UCSD-AML1 (cell line): ENCODE data around the gene MAP2K3.
"Not testable (repeated sequence)": the region's sequence is repeated elsewhere in the genome, so short reads cannot be mapped to it uniquely, and the experiment has no call there.

Experiments
- DNase-seq: peaks from one replicate; lab custom pipeline; 2025; ENCODE audit not compliant: unreplicated experiment; lab: John Stamatoyannopoulos, UW

The MAP2K3 gene

DNA sequence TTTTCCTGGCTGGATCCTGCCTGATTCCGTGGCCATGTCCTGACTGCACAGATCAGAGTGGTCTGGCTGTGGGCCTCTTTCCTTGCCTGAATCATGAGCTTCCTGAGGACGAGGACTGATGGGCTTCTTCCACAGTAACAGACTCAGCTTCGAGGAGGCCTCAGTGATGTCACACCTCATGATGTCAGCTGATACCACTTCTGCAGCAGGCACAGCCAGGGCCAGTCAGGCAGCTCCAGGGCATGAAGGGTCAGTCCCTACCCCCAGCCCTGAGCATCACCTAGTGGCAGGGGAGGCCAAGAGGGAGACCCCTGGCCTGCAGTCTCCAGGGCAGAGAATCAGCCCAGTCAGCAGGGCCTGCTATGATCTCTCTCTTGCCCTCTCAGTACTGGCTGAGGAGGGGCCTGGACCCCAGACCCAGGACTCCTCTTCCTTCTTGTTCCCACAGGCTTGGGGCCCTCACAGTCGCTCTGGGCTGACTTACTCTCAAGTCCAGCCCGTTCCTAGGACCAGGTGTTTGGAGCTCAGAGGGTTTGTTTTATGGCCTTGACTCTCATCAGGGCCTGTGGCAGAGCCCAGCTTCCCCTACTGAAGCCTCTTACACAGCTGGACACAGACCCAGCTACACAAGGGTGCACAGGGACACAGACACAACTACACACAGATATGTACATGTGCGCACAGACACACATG lies 65.0 kb downstream of the MAP2K3 start:
- not testable (repeated sequence) for DNase-seq

DNA sequence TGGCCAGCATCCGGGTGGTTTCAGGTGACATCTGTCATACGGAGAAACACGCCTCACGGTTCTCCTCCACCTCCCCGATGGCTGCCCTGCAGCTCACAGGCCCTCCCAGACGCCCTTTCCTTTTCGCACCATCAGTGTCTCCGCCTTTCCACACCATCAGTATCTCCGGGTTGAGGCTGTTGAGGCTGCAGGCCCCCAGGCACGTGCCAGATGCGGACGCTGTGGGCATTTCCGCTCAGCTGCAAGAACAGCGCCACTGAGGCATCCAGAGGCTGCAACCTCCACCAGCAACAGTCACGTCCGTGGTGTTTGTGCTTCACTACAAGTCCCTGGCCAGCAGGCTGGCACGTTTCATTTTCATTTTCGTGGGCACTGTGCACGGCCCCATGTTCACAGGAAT lies 66.0 kb downstream of the MAP2K3 start:
- not testable (repeated sequence) for DNase-seq

DNA sequence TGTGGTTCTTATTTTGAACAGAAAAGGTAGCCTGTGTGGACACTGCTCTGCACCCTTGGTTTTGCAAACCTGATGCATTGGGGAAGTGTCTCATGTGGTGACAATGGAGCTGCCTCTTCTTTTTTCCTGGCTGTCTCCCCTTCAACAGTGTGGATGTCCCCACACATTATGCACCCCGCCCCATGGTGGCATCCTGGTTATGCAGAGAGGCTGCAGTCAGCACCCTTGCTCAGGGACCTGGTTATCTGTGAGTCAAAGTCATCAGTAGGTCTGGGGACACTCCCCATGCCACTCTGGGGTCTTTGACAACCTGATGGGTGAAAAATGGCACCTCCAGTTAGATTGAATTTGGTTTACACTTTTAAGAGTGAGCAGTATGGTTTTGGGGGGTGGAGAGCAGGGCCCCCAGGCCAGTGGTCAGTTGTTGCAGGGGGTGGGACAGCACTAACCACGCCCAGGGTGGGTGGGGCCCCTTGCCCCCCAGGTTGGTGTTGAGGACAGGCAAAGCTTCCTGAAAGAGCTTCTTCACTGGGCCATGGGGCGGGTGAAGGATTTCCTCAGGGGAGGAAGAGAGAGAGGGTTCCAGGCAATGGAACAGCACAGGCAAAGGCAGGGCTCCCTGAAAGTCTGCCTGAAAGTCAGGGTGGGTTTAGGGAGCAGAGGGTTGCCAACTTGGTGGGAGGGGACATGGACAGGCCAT lies 67.0 kb downstream of the MAP2K3 start:
- no peak for DNase-seq

DNA sequence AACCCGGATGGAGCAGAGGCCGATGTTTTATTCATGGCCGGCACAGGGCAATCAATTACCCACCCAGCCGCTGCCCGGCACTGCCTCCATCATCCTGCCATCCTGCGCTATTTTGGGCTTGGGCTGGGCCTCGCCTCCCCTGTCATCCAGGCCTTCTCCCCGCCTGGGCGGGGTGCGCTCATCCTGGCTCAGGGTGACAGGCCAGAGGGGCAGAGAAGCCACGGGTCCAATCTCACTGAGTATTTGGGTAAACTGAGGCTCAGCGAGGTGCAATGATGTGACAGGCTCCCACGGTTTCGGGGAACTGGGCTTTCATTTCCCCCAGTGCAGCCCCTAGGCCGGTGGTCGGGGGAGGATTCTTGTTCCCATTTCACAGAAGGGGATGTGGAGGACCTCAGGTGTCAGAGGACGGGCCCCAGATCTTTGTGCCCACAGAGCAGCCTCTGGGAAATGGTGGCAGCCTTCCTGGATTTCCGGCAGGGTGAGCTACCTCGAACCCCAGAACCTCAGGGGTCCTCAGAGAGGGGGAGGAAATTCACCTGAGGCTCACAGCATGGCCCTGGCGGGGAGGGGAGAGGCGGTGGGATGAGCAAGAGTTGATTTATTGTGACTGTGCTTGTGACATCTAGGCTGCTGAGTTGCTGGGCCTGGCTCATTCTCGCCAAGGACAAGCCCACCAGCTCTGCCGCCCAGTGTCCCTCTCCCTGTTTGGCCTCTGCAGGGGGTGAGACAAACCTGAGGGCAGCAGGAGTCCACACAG lies 67.9 kb downstream of the MAP2K3 start:
- no peak for DNase-seq

DNA sequence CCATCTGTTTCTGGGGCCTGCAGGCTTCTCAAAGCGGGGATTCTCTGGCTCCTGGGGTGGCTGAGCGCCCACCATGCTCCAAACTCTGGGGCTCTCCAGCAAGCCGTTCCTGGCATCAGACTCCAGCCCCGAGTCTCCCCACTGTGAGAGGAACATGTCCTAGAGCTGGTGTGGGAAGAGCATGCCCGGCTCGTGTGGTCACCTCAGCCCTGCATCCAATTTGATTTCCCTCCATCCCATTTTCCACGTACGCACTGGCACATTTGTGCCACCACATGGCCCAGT lies 68.4 kb downstream of the MAP2K3 start:
- DNase-seq, result no peak

DNA sequence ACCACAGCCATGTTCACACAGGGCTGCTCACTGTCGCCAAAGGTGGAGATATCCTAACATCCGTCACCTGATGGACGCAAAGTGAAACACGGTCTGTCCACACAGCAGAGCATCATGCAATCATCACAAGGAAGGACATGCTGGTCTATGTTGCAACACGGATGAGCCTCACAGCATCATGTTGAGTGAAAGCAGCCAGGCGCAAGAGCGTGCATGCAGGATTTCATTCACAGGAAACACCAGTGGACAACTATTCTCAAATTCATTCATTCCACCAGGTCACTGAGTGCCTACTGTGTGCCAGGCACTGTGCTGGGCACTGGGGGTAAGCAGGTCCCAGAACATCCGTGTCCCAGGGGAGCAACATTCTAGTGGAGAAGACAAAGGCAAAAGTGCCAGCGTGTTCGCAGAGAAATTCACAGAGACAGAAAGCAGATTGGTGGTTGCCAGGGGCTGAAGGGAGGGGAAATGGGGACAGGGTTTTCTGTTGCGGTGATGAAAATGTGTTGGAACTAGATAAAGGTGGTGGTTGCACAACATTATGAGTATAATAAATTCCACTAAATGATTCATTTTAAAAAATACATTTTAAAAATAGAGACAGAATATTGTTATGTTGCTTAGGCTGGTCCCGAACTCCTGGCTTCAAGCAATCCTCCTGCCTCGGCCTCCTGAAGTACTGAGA lies 69.0 kb downstream of the MAP2K3 start:
- DNase-seq, result no peak

DNA sequence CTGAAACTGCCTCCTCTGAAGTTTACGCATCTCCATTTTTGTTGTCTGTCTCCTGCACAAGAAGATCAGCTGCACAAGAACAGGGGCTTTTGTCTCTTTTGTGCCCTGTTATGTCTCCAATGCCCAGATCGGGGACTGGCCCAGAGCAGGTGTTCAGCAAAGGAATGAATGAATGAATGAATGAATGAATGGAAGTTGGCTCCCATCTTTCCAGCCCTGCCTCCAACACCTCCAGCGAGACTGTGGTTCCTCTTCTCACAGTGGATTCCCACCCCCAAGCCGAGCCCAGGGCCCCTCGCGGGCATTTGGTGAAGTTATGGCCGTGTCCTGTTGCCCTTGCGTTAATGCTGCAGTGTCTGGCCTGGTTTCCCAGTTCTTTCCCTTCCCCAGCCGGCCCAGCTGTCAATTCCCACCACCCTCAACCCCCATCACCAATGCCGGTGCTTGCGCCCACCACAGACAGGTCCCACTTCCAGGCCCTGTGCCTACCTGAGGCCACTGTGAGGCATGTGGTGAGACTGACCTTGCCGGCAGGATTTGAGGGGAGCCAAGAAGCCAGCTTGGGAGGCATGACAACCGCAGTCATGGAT lies 70.4 kb downstream of the MAP2K3 start:
- DNase-seq, result no peak

DNA sequence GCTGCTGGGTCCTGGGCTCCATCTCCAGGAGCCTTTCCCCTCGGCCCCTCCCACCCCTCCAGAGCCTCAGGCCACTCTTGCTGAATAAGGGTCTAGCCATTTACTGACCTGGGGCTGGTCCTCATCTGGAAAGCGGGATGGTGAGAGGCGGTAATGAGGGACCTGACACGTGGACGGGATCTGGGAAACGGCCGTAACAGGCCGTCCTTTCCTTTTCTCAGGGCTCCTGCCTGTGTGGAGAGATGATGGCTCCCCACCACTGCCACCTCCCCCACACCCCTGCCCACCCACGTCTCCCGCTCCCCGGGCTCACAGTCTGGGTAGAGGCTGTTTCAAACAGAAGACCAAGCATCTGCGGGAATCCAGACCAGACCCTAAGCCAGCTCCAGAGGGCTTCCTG lies 71.1 kb downstream of the MAP2K3 start:
- no peak for DNase-seq

DNA sequence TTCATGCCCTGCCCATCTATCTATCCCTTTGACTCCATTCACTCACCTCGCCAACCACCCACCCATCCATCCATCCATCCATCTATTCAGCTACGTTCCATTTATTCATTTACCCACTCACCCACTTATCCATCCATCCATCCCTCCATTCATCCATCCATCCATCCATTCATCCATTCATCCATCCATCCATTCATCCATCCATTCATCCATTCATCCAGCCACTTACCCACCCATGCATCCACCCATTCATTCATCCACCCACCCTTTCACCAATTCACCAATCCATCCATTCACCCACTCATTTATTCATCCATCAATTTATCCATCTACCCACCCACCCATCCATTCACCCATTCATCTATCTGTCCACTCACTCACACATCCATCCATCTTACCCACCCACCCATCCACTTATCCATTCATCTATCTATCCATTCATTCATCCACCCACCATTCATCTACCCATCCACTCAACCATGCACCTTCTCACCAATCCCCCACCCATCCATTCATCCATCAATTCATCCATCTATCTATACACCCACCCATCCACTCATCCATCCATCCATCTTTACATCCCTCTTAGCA lies 72.1 kb downstream of the MAP2K3 start:
- no peak for DNase-seq

DNA sequence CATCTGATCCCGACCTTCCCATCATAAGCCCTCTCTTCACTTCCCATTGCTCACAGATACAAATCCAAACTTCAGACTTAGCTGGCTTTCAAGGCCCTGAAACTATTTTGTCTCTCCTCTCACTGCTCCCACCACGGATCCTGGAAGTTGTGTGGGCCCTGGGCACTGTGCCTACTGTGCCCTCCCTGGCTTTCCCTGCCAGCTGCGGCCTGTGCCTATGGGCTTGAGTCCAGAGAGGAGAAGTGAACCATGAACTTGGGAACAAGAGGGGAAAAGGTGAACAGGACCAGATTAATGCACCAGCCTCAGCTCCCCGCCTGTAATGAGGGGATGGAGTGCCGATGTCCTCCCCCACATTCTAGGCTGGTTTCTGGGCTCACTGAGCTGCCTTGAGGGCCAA lies 72.8 kb downstream of the MAP2K3 start:
- no peak for DNase-seq

DNA sequence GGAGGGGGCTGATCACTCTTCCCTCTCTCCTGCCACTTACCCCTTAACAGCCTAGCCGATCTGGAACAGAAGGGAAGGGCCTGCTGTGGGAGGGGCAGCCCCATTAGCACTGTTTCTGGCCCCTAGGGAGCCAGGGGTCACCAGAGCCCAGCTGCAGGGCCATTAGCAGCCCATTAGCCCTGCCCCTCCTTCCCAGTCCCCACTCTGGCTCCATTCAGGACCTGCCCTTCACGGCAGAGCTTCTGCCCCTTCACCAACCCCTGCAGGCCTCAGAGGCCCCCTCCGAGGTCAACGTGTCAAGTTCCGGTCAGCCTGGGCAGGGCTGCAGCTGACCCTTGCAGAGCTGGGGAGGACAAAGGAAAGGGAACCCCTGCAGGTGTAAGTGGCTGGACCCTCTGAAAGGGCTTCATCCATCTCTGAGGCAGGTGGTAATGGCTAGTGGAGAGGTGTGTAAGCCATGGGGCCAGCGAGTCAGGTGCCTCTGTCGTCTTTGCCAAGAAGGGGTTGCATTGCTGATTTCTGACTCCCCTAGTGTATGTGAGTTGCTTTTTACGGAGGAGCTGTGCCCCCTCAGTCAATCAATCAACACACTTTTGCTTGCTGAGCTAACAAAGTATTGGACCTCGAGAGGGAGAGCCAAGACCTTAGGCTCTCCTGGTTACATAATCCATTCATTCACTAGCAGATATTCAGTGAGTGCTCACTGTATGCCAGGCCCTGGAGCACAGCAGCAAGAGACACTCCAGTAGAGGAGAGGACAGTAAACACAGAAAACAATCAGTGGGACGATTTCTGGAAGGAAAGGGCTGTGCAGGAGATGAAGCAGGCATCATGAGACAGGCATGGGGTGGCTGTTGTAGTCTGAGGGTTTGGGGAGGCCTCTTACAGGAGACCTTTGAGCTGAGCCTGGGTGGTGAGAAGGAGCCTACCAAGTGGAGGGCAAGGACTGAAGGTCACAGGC lies 73.5 kb downstream of the MAP2K3 start:
- no peak for DNase-seq

DNA sequence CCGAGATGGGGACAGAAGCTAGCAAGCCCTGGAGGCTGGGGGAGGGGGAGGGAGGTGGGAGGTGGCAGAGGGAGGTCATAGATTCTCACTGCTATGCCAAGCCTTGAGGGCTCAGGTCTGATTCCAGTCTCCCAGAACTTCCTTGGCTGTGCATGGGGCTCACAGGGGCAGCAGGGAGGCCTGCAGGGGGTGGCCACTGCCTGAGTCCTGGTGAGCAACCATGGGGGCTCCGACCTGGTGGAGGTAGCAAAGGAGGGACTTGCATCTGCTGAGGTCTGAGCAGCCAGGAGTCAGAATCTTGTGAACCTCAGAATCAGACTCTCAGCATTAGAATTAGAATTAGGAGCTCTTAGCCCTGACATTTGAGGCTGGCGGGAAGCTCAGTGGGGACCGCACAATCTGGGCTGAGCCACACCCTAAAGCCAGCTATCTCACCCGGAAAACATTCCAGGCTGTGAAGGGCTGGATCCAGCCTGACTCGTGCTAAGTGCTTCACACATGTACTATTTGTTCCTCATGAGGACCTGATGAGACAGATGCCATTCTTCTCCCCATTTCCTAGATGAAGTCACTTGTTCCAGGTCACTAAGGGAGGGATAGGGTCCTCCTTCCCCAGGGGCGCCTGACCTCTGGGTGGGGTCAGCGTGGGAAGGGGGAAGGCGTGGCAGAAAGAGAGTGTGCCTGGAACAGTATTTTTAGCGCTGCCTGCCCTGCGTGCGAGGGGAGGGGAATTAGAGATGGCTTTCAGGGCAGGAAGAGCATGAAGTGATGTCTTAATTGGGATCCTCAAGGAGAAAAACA lies 74.4 kb downstream of the MAP2K3 start:
- DNase-seq, result no peak

DNA sequence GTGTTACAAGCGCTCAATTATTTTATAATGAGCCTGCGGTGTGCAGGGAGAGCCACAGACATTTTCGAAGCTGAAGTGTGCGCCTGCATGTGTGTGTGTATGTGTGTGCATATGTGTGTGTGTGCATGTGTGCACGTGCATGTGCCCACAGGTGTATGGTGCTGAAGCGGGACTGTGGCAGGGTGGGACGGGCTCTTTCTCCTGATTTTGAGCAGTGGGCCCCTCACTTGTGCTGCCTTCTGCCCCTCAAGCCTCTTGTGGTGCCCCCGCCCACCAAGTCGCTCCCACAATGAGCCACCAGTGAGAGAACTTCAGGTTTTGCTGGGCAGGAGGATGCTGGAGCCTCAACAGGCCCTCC lies 75.0 kb downstream of the MAP2K3 start:
- no peak for DNase-seq

DNA sequence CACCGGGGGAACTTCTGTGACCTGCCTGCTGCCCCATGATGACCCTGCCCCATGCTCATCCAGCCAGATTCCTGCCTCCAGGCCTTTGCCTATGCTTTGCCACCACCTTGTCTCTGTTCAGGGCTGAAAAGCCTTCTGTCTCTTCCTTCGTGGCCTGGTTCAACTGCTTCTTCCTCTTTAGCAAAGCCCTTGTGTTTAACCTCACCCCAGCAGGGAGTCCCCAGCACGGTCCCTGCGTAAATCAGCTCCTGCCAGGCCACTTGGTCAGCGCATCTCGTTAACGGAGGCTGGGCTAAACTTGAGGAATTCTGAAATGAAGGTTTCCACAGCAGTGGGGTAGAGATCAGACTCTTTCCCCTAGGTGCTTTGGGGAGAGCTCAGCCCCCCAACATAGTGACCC lies 75.5 kb downstream of the MAP2K3 start:
- DNase-seq, result no peak

DNA sequence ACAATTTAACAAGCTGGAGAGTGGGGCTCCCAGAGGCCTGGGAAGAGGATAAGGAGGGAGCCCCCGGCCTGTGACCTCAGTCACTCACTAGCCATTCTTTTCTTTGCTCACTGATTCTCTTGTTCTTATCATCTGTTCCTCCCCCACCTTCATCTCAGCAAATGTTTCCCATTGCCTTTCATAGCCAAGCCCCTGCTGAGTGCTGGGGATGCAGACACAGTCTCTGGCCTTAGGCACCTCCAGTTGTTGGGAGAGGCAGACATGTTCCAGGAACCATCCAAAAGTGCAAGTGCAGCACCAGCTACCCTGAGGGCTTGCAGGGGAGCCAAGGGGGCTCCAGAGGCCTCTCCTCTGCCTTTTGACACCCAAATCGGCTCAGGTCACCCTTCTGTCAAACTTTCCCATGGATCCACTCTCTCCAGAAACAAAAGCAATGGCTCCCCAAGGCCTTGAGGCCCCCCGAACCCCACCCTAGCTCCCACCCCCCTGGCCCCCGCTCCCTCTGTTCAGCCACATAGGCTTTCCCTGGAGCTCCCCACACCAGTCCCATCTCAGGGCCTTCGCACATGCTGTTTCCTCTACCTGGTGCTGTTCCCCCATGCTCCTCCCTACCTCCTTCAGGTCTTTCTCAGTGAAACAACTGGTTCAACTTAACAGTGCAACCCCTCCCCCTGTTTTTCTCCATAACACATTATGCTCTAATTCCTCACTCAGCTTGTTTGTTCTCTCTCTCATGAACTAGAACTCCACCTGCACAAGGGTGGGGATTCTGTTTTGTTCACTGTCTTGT lies 76.7 kb downstream of the MAP2K3 start:
- DNase-seq, result no peak

DNA sequence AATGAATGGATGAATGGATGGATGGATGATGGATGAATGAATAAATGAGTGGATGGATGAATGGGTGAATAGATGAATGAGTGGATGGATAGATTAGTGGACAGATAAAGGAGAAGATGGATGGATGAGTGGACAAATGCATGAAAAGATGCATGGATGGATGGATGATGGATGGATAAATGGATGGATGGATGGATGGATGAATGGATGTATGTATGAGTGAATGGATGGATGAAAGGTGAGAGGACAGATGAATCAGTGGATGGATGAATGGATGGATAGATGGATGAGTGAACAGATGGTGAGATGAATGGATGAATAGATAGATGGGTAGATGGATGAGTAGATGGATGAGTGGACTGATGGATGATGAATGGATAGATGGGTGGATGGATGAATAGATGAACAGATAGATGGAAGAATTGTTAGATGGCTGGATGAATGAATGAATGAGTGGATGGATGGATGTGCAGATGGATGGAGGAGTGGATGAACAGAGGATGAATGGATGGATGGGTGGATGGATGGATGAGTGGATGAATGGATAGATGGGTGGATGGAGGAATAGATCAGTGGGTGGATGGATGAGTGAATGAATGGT lies 77.9 kb downstream of the MAP2K3 start:
- no peak for DNase-seq

DNA sequence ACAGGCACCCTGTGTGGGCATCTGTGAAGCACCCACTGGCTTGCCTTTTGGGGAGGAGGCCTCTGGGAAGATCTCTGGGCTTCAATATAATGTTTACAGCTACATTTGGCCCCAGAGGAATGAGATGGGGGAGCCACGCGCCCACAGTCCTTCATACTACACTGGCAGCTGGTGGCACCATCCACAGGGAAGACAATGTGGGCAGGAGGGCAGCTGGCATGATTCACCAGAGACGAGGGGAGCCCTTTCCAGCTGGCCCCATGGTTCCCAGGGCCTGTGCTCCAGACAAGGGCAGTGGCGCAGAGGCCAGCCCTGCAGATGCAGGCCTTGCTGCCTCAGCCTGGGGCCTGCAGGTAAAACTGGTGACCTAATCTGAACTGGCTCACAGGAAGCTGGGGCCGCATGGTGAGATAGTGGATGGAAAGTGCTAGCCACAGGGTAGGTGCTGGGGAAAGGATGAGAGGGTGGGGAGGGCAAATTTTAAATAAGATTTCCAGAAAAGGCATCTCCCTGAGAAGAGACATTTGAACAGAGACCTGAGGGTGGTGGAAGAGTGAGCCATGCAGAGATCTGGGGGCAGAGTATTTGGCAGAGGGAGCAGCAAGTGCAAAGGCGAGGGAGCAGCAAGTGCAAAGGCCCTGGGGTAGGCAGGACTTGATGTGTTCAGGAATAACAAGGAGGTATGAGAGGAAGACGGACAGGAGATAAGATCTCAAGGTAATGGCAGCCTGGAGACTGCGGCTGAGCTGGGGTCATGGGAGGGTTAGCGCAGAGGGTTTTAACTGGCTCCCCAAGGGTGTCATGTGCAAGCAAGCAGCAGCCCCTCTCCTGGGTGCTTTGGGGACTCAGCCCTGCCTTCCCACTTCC lies 79.5 kb downstream of the MAP2K3 start:
- no peak for DNase-seq
